HUDEP-2 (cell line): ENCODE data around the gene FOXC1.
A peak's percentile ranks its signal among the peaks of the same experiment; 100 is the strongest.

ENCODE experiments used
- DNase-seq, 76 experiments: peaks; one replicate each; lab custom pipeline; 2025; ENCODE audit not compliant: unreplicated experiment in 76 of 76; lab: John Stamatoyannopoulos, UW

FOXC1 gene

DNA sequence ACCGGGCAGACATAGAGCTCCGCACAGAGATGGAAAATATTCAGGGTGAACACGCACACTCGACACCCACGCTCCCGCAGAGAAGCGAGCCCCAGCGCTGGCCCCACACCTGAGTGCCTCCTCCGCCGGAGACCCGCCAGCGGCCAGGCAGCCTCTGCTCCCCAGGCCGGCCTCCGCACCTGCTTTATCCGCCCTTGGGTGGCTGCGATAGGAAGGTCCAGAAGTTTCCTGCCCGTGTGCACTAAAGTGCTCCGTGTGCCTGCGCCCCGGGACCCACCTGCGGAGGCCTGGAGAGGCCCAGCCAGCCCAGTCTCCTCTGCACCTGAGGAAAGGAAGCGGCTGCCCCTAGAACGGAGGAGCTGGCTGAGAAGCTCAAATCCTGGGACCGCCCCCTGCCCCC is 10.8 kb upstream of the FOXC1 start:
- DNase-seq, result no peak

DNA sequence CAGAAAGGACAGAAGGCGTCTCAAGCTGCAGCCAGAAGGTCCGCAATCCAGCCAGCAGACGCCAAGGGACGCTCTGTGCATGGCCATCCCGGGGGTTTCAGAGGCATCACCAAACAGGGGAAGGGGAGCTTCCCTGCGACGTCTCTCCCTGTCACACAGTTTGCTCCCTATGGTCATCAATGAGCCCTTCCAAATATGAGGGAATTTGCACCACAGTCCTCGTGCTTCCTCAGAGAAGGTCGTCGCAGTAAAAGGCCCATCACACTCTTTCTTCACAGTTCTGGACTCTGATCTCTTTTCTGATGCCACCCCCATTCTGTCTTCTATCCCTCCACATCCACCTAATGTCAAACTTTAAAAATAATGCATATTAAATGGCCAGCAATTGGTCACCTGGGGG is 10.2 kb upstream of the FOXC1 start:
- DNase-seq, result no peak

DNA sequence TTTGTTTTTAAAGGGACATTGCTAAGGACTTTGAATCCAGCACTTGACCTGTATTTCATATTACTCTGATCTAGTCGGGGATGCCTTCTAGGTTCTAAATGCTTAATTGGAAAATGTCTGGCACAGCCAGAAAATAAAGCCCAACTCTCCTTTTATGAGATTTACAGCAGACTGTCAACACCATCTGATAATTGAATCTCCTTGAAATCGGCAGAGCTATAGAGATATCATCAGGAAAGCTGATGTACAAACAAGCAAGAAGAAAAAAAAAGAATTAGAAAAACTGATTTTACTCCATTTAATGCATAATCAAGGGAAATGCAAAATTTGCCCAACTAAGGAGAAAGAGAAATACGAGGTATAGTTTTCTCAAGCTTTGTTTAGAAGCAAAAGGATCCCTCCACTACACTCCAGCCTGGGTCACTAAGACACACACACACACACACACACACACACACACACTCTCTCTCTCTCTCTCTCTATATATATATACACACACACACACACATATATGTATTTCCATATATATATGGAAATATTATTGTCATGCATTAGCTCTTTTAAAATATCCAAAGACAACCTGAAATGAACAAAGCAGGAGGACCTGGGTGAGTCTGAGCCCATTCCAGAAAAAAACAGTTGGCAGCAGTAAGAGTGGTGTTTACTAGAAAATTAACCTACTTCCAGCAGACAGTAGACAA is 9.5 kb upstream of the FOXC1 start:
- no peak for DNase-seq

DNA sequence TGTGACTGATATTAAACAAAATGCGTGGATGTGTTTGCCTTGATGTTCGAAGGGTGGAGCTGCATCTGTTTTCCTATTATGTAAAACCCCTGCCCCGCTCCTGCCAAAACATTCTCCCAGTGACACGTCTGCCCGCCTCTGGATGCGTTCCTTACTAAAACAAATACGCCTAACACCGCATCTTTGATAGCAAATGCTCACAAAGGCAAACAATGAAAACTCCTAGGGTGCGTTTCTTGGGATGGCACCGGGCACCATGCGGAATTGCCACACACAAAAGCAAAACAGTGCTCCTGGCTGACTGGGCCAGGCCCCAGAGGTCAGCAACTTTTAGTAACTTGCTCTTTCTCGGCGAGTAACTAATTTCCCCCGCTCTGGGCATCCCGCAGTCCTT is 9.0 kb upstream of the FOXC1 start:
- DNase-seq, result no peak

DNA sequence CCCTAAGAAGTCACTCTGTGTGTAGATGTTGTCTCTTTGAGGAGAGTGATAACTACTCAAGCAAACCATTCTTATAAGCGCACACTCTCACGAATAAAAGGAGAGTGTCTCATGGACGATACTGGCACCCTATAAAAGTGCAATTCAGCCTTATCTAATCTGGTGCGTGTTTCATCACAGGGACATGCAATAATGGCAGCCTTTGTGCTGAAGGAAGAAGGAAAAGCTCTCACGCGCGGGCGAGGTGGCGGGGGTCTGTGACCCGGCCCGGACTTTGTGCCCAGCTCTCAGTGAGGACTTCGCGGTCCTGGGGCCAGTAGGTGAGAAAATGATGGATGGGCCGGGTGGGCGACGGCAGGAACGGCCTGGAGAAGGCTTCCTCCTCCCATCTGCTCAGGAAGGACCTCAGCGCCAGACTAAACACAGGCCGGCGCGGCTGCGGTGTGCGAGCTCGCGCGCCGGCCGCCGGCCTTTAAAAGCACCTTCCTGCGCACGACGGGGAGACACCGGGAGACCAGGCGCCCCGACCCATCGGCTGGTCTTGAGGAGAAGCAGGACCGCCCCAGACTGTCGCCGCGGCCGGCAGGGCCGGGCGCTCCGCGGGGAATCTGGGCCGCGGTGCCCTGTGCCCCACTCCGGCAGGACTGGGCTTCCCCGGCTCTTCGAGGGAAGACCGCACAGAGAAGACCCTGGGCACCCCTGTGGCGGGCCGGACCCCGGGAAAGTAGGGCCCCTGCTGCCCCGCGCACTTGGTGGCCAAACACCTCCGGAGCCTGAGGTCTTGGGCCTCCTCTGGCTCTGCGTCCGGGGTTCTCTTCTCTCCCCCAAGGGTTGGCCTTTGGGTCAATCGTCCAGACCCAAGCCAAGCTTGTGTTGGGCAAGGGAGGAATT is 8.3 kb upstream of the FOXC1 start:
- DNase-seq, result no peak

DNA sequence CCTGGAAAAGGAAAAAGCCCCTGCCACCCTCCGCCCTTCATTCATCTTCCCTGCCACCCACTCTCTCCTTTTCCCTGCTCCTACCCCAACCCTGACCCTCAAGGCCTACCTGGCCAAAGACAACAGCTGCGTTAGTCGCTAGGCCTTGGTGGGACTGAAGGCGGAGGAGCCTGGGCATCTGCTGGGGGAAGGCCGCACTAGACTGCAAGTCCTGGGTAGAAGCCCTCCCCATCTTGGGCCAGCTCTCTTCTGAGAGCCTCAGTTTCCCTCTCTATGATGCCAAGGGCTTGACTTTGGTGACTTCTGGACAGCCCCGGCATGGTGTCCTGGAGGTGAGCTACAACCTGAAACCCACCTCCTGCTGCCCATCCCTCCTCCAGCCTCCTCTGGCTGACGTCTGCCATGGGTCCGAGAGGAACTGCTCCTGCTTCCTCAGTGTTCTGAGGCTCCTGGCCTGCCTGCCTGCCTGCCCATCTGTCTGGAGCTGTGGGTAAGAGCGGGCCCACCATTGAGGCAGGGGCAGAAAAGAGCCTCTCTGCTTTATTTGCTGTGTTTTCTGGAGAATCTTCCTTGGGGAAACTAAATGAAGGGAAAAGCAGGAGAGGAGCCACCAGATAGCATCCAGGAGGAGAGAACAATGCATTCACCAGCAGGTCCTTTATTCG is 7.5 kb upstream of the FOXC1 start:
- DNase-seq, result no peak

DNA sequence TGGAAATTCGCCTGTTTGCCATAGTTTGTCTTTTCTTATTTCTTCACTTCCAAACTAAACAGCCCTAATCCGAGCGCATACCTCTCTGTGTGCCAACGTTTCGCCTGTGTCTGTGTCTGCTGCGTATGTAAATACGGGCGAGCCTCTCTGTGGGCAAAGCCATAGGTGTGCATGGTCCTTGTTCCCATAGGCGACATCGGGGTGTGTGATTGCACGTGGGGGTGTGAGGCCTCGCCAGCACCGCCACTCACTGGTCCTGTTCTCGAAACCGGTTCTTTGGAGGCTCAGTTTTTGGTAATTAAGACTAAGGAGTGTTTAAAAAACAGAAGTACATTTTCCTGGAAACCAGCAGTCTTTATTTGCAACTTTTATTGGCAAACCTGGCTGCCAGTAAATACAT is 6.0 kb upstream of the FOXC1 start:
- no peak for DNase-seq

DNA sequence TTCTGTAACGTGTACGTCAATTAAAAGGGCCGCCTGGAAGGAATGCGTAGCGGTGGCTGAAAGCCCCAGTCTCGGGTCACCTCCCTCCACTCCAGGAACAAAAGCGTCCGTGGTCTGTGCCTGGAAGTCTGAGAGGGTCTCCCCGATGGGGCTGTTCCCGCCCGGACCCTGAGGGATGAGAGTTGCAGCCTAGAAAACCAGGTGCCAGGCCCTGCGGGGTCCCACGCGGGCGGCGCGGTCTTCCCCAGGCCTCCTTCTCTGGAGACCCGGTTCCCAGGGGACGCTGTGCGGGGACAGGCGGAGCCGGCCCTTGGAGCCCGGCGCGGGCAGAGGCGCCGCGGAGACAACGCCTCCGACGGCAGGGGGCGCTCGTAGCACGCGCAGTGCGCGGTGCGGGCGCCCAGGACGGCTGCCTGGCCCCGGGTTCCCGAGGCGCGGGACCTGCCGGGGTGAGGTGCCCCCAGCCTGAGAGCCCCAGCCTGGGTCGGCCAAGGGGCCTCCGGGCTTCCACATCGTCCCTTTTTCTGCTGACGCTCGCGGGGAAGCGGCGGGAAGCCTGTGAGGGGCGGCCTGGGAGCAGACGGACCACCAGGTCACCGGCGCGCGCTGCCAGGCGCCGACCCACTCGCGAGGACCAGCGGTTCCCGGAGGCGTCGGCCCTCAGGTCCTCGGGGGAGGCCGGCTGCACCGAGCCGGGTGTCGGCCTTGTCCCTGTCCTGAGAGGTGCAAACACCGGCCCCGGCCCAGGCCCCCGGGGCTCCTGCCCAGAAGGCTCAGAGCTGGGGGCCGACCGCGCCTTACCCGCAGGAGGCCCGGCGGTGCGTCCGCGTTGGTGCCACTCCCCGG is 5.3 kb upstream of the FOXC1 start:
- DNase-seq, result peak in 46 of 76 experiments; percentile 9 to 75 (median 36)

DNA sequence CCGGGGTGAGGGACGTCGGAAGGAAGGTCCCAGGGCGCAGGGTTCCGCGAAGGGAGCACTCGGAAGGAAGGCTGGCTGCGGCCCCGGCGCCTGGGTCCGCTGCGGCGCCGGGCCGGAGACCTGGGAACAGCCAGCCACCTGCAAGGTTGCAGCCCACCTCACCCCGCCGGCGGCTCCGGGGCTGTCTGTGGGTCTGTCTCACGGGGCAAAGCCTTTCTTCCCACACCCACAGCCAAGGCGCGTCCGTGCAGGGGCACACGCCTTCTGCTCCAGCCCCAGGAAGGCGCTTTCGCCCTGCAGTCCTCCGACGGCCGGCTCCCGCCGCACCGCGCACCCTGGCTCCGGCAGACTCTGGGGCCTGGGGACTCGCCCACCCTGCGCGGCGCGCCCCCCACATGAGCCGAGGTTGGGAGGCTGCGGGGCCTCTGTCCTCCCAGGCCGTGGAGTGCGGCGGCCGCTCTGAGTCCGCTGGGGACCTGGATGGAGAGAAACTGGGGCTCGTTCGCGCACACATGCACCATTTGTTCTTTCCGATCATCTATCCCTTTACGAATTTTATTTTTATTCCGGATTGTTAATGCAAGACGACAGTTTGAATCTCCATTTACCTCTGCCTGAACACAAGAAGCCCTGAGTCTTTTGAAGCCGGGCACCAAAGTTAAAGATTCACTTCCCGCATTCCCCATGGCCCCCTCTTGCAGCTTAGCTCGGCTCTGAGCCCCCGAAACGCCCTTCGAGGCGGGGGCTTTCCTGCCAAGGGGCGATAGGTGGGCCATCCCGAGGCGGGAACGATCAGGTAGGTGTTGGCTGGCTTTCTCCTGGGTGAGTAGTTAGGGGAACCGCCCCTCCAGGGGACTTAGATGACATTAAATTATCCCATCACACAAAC is 4.5 kb upstream of the FOXC1 start:
- peak in 1 of 76 experiments; percentile 55 for DNase-seq

DNA sequence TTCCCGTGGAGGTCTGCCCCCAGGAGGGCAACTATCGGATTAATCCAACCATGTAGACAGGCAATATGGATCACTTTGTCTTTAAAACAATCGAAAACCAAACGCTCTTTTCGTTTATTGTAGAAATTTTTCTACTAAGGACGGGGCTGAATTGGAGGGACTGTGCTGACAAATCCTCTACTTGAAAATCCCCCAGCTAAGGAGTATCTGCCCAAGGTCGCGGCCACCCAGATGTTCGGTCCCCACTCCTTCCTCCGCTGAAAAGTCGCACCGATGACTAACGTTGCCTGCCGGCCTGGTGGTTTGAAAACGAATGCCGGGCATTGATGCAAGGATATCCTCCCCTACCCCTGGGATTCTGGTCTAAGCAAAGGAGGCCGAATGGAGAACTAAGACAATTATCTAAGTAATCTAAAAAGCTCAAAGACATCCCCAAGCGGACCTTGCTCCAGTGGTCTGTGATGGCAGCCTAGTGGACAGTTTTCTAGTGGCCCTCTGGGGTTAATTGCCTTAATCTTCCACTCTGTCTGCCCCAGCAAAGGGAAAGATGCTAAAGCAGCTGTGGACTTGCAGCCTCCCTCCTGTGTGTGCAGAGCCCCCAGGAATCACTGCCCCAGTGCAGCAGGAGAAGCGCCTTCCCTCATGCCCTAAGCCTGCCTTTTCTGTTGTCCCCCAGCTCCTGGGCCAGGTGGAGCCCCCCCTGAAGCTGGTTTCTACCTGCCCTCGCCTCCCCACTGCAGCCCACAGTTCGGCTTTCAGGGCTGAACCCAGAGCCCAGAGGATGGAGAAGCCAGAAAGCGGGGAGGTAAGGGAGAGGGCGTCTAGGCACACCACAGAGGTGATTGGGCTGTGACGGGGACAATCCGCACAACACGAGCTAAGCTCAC is 3.6 kb upstream of the FOXC1 start:
- DNase-seq, result no peak

DNA sequence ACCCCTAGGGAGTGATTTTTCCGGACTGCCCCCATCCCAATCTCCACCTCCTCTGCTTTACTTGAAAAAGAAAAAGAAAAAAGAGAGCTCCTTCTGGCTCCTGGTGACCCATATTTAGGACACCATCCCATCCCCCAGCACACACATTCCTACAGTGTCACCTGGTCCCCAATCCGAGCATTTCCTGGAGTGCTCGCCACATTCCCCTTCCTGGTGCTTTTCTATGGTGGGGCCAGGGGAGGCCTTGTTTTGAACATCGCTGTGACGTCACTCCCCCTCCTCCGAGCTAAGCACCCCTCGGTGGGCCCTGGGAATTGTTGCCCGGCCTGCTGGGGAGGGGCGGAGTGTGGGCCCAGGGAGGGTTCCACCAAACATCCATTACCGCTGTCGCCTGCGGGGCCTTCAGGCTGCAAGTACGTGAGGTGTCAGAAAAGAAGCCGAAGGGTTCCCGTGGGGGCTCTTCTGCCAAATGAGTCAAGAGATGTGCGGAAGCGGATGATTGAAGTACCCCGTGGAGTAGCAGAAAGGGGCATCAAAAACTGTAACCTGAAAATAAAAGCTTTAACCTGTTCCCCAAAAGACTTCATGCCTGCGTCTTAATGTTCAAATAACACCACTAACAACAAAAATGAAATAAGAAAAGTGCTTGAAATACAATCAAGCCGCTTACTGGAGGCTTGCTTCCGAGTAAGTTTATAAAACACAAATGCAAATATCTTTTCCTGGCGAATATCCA is 2.8 kb upstream of the FOXC1 start:
- no peak for DNase-seq

DNA sequence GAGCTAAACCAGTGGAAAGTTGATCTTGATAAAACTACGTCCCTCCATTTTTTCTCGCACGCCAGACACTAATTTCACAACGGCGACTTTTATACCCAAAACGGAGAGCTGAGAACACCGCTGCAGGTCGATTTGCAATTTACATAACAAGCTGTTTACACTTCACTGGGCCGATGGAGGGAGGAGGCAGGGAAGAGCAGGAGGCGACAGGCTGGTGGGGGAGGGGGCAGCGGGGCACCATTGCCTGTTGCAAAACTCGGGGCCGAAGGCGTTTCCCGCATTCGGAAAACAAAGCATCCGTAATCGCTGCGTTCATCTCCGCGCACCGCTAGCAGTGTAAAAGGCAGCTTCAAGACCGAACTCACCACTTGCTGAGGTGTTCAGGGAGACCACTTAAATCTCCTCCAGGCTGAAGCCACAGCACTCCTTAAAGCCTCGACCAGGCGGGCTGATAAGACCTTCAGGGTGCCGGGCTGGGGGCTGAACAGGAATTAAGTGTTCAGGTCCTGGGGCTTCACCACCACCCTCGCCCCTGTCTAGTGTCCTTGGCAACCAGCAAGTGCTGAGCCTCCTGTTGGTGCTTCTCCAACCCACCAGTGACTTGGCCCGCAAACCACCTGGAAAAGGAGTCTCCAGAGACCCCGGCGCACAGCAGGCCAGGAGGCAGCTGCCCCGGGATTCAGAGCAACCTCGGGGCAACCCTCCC is 2.0 kb upstream of the FOXC1 start:
- peak in 1 of 76 experiments; percentile 46 for DNase-seq

DNA sequence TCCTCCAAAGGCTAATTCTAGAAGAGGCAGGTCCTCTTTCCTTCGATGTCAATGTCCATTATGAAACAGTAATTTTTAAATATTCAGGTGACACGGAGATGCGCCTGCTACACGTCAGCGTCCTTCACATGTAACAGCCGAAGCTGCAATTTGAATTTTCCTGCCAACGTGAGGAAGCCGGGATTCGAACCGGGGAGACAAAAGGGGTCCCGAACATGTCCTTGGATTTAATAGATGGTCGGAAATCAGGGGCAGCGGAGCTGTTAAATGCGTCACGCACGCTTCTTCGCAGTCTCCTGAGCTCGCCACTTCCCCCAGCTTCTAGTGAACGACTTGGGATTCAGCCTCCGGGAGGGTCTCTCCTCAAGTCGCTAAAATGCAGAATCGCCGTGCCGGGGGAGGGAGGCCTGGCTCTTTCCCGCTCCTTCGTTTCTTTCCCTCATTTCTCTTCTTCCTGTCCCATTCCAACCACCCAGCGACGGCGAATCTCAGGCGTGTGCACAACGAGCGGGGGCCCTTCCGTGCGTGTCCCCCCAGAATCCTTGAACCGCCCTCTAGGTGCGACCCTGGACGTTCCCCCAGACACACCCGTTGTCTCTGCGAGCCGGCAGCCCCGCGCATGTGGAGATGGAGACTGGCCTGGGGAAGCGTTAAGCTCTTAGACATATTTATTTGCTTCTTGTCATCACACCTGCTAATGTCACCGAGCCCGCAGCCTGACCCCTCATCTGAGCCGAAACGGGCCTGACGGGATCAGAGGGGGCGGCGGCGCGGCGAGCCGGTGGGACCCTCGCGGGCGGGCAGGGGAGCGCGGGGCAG is 1.3 kb upstream of the FOXC1 start:
- DNase-seq, result peak in 1 of 76 experiments; percentile 19

DNA sequence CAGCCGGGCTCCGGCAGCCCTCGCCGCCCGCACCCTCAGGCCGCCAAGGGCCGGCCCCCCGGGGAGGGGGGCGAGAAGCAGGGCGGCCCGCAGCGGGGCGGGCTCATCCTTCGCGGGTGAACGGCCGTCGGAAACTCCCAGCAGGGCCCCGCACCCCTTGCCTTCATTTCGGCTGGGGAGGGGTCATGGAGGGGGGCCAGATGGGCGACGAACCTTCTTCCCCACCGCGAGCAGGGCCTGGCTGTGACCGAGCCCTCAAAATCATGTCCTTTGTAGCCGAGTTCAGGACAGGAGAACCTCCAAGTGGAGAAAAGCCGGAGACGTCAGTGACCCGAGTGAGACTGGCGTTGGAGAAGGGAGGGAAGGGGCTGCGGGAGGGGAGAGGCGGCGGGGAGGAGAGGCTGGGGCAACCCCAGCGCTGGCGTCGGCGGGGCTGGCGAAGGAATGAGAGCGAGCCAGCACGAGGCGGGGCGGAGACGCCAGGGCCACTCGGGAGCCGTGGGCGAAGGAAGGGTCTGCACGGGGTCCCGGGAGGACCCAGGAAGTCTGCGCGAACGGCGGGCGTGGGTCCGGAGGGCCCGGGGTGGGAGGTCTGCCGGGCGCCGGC is 571 bp upstream of the FOXC1 start:
- DNase-seq, result no peak

DNA sequence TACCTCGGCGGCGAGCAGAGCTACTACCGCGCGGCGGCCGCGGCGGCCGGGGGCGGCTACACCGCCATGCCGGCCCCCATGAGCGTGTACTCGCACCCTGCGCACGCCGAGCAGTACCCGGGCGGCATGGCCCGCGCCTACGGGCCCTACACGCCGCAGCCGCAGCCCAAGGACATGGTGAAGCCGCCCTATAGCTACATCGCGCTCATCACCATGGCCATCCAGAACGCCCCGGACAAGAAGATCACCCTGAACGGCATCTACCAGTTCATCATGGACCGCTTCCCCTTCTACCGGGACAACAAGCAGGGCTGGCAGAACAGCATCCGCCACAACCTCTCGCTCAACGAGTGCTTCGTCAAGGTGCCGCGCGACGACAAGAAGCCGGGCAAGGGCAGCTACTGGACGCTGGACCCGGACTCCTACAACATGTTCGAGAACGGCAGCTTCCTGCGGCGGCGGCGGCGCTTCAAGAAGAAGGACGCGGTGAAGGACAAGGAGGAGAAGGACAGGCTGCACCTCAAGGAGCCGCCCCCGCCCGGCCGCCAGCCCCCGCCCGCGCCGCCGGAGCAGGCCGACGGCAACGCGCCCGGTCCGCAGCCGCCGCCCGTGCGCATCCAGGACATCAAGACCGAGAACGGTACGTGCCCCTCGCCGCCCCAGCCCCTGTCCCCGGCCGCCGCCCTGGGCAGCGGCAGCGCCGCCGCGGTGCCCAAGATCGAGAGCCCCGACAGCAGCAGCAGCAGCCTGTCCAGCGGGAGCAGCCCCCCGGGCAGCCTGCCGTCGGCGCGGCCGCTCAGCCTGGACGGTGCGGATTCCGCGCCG is 994 bp downstream of the FOXC1 start:
- DNase-seq, result peak in 8 of 76 experiments; percentile 14 to 74 (median 28)

DNA sequence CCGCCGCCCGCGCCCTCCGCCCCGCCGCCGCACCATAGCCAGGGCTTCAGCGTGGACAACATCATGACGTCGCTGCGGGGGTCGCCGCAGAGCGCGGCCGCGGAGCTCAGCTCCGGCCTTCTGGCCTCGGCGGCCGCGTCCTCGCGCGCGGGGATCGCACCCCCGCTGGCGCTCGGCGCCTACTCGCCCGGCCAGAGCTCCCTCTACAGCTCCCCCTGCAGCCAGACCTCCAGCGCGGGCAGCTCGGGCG is 1.5 kb downstream of the FOXC1 start:
- no peak for DNase-seq
